ENCODE measurements around the gene ZNRF1. TPM values are rescaled to one million over a fixed set of nuclear protein-coding genes. Genes with fewer than 3 reads are reported as not detected.
A peak's percentile ranks its signal among the peaks of the same experiment; 100 is the strongest.

The ZNRF1 gene
- total and polyA plus RNA-seq, 2 of the 13 experiments (the other 11 are each of a cell fraction or from before 2014, with no cell fraction given), result 43.9 to 58.7 TPM

GRCh38 chr16:74999609-75000480 is 1.0 kb downstream of the ZNRF1 start (continued):
- TF ChIP-seq, protein P1, sequence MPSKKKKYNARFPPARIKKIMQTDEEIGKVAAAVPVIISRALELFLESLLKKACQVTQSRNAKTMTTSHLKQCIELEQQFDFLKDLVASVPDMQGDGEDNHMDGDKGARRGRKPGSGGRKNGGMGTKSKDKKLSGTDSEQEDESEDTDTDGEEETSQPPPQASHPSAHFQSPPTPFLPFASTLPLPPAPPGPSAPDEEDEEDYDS (CRISPR knock-in tag; IDR thresholded peaks at IDR 0.05), result no peak
- TF ChIP-seq GMEB1 (CRISPR knock-in tag; IDR thresholded peaks at IDR 0.05; ENCODE audit: borderline replicate concordance) (no peak), ZSCAN21 (CRISPR knock-in tag; IDR thresholded peaks at IDR 0.05; ENCODE audit: borderline replicate concordance) (peak; percentile 64), HNF4A (CRISPR knock-in tag; IDR thresholded peaks at IDR 0.05) (peak; percentile 28; the same call in 1 of the 2 replicates), RAD51 (IDR thresholded peaks at IDR 0.05; ENCODE audit: borderline replicate concordance) (no peak), SNAPC5 (CRISPR knock-in tag; IDR thresholded peaks at IDR 0.05; ENCODE audit: borderline replicate concordance) (peak; percentile 79; the same call in 1 of the 2 replicates), PRDM4 (CRISPR knock-in tag; IDR thresholded peaks at IDR 0.05; ENCODE audit: borderline replicate concordance) (no peak), KLF9 (CRISPR knock-in tag; IDR thresholded peaks at IDR 0.05; ENCODE audit: low read depth) (no peak), ZUFSP (CRISPR knock-in tag; IDR thresholded peaks at IDR 0.05; ENCODE audit: borderline replicate concordance) (no peak), ZNF335 (CRISPR knock-in tag; IDR thresholded peaks at IDR 0.05) (no peak), CHD4 (IDR thresholded peaks at IDR 0.05; ENCODE audit: borderline replicate concordance, low read length) (no peak)
- TF ChIP-seq, protein P2, sequence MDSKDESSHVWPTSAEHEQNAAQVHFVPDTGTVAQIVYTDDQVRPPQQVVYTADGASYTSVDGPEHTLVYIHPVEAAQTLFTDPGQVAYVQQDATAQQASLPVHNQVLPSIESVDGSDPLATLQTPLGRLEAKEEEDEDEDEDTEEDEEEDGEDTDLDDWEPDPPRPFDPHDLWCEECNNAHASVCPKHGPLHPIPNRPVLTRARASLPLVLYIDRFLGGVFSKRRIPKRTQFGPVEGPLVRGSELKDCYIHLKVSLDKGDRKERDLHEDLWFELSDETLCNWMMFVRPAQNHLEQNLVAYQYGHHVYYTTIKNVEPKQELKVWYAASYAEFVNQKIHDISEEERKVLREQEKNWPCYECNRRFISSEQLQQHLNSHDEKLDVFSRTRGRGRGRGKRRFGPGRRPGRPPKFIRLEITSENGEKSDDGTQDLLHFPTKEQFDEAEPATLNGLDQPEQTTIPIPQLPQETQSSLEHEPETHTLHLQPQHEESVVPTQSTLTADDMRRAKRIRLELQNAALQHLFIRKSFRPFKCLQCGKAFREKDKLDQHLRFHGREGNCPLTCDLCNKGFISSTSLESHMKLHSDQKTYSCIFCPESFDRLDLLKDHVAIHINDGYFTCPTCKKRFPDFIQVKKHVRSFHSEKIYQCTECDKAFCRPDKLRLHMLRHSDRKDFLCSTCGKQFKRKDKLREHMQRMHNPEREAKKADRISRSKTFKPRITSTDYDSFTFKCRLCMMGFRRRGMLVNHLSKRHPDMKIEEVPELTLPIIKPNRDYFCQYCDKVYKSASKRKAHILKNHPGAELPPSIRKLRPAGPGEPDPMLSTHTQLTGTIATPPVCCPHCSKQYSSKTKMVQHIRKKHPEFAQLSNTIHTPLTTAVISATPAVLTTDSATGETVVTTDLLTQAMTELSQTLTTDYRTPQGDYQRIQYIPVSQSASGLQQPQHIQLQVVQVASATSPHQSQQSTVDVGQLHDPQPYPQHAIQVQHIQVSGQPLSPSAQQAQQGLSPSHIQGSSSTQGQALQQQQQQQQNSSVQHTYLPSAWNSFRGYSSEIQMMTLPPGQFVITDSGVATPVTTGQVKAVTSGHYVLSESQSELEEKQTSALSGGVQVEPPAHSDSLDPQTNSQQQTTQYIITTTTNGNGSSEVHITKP (CRISPR knock-in tag; IDR thresholded peaks at IDR 0.05; ENCODE audit: low read depth), result 0 out of 2 replicates have a peak, but pooled peaks have one; percentile 17
- TF ChIP-seq, protein P3, sequence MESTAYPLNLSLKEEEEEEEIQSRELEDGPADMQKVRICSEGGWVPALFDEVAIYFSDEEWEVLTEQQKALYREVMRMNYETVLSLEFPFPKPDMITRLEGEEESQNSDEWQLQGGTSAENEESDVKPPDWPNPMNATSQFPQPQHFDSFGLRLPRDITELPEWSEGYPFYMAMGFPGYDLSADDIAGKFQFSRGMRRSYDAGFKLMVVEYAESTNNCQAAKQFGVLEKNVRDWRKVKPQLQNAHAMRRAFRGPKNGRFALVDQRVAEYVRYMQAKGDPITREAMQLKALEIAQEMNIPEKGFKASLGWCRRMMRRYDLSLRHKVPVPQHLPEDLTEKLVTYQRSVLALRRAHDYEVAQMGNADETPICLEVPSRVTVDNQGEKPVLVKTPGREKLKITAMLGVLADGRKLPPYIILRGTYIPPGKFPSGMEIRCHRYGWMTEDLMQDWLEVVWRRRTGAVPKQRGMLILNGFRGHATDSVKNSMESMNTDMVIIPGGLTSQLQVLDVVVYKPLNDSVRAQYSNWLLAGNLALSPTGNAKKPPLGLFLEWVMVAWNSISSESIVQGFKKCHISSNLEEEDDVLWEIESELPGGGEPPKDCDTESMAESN (CRISPR knock-in tag; conservative IDR thresholded peaks at IDR 0.05), result peak; percentile 10; the same call in 1 of the 2 replicates

Data from HepG2 (cell line).